ENCODE results near the gene MCAM.

- TF ChIP-seq FOXK2 (IDR thresholded peaks at IDR 0.05): no peak
- TF ChIP-seq TARDBP (IDR thresholded peaks at IDR 0.05): no peak
- TF ChIP-seq BHLHE40 (IDR thresholded peaks at IDR 0.05; ENCODE audit: borderline replicate concordance): no peak
- no peak for TF ChIP-seq FOXM1 (IDR thresholded peaks at IDR 0.05; ENCODE audit: borderline replicate concordance)
- TF ChIP-seq ARNT (IDR thresholded peaks at IDR 0.05): no peak
- TF ChIP-seq ELF4 (IDR thresholded peaks at IDR 0.05): no peak
- TF ChIP-seq FOXA1 (IDR thresholded peaks at IDR 0.05): no peak
- TF ChIP-seq NFRKB (IDR thresholded peaks at IDR 0.05): no peak
- no peak for TF ChIP-seq PKNOX1 (IDR thresholded peaks at IDR 0.05)
- TF ChIP-seq SUZ12 (IDR thresholded peaks at IDR 0.05): no peak
- TF ChIP-seq LEF1 (IDR thresholded peaks at IDR 0.05; ENCODE audit: borderline replicate concordance): no peak
- no peak for TF ChIP-seq ZNF384 (IDR thresholded peaks at IDR 0.05)
- no peak for TF ChIP-seq HDGF (IDR thresholded peaks at IDR 0.05; ENCODE audit: borderline replicate concordance)
- TF ChIP-seq SP1 (IDR thresholded peaks at IDR 0.05): no peak
These were observed 18.2 kb upstream of the MCAM start for GRCh38 chr11:119335091-119335654.
